ENCODE results near the gene ENTPD5. TPM values are rescaled to one million over a fixed set of nuclear protein-coding genes. Genes with fewer than 3 reads are reported as not detected.
"Not testable (repeated sequence)": the region's sequence is repeated elsewhere in the genome, so short reads cannot be mapped to it uniquely, and the experiment has no call there.

The ENTPD5 gene
- total and polyA plus RNA-seq, 2 donors (not counting 1 experiment from before 2014, with no cell fraction given): 5.5 to 14.7 TPM

GRCh38 chr14:73935666-73936065, 83.4 kb downstream of the ENTPD5 start:
- Histone ChIP-seq H4K20me1 (ENCODE audit: control insufficient read depth, insufficient read depth, low read length, poor library complexity, severe bottlenecking) (no peaks in the 10 kb centered on the region), H3K27ac (ENCODE audit: low read length in 2 of 2) (no peak overlapping the region), H3K9ac (ENCODE audit: low read length) (no peak overlapping the region), H3K79me2 (ENCODE audit: control insufficient read depth, insufficient read depth, low read length) (no peaks in the 10 kb centered on the region), H2AFZ (ENCODE audit: insufficient read depth, low read depth, low read length, poor library complexity, severe bottlenecking) (no peak overlapping the region), H3K4me1 (ENCODE audit: control insufficient read depth in 2 of 2, insufficient read depth in 2 of 2, low read length in 2 of 2) (no peaks in the 10 kb centered on the region), H3K9me3 (ENCODE audit: control extremely low read depth in 1 of 3, control insufficient read depth in 2 of 3, insufficient read depth in 1 of 3, low read length in 2 of 3) (no peaks in the 10 kb centered on the region), H3K4me2 (replicated peaks; ENCODE audit: low read depth, low read length, poor library complexity, severe bottlenecking) (no peak overlapping the region), H3K4me3 (ENCODE audit: control extremely low read depth in 1 of 5, extremely low read depth in 1 of 5, insufficient read depth in 1 of 5, low read depth in 2 of 5, low read length in 4 of 5) (no peak overlapping the region), H3K36me3 (replicated peaks in 1 of 2; ENCODE audit: control extremely low read depth in 1 of 2, control insufficient read depth in 1 of 2, extremely low read depth in 1 of 2, insufficient read depth in 2 of 2, low read length in 1 of 2) (peaks cover 16 to 44% of the 10 kb centered on the region in 2 experiments), H3K27me3 (replicated peaks in 1 of 4; ENCODE audit: control extremely low read depth in 1 of 4, control insufficient read depth in 3 of 4, insufficient read depth in 4 of 4, low read length in 3 of 4) (no peaks in the 10 kb centered on the region)
- no peak for DNase-seq
- intact Hi-C loops (cut with micrococcal nuclease): no loop called here
- TF ChIP-seq EZH2 (IDR thresholded peaks at IDR 0.05; ENCODE audit: borderline replicate concordance, insufficient read depth, low read depth, low read length, poor library complexity, severe bottlenecking): no peak
- TF ChIP-seq CTCF (IDR thresholded peaks at IDR 0.05): no peak
- Mint-ChIP-seq H3K27me3 (no peaks in the 10 kb centered on the region), H3K4me3 (no peak overlapping the region), H3K4me1 (no peaks in the 10 kb centered on the region), H3K9me3 (ENCODE audit: insufficient read depth) (no peaks in the 10 kb centered on the region), H3K27ac (peak overlapping the region; percentile 15)
- CTCF ChIA-PET: interaction anchor here (0.7 to 1.5 kb wide), 4 partner anchors 16 to 208 kb away, joined by 3 to 4 read pairs (median 4); no protein-coding TSS in a partner anchor
- no CpG with 5 or more reads among the region's 2 CpGs for WGBS (ENCODE audit: insufficient coverage)
- POLR2A ChIA-PET: no interaction called here
- no peak for ATAC-seq (ENCODE audit: low read depth)

DNA sequence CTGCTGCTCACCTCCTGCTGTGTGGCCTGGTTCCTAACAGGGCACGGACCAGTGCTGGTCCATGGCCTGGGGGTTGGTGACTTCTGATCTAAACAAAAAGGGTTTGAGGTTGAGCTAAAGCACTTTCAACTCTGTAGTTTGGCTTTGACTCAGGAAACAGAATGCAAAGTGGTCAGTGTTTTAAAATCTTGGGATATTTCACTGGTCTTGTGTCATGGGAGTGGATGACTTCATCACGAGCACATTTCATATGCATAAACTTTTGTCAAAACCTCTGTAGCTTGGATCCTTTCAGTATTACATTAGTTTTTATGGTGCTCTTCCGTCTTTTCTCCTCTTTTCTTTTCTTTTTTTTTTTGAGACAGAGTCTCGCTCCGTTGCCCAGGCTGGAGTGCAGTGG, 94.8 kb downstream of the ENTPD5 start:
- H3K9ac ChIP-seq (ENCODE audit: low read length): no peak overlapping the region
- no peaks in the 10 kb centered on the region for H3K4me1 ChIP-seq (ENCODE audit: control insufficient read depth in 2 of 2, insufficient read depth in 2 of 2, low read length in 2 of 2)
- no peaks in the 10 kb centered on the region for H3K9me3 ChIP-seq (ENCODE audit: control extremely low read depth in 1 of 3, control insufficient read depth in 2 of 3, insufficient read depth in 1 of 3, low read length in 2 of 3)
- H3K4me3 ChIP-seq (ENCODE audit: control extremely low read depth in 1 of 5, extremely low read depth in 1 of 5, insufficient read depth in 1 of 5, low read depth in 2 of 5, low read length in 4 of 5): no peak overlapping the region
- H3K27me3 ChIP-seq (replicated peaks in 1 of 4; ENCODE audit: control extremely low read depth in 1 of 4, control insufficient read depth in 3 of 4, insufficient read depth in 4 of 4, low read length in 3 of 4): no peaks in the 10 kb centered on the region
- no peak for ATAC-seq (ENCODE audit: low read depth)
- Mint-ChIP-seq H3K9me3 (ENCODE audit: insufficient read depth) (no peaks in the 10 kb centered on the region), H3K4me3 (no peak overlapping the region), H3K27ac (no peak overlapping the region), H3K4me1 (no peaks in the 10 kb centered on the region), H3K27me3 (no peaks in the 10 kb centered on the region)
- intact Hi-C loops (cut with micrococcal nuclease): no loop called here
- no peak overlapping the region for H3K27ac ChIP-seq (ENCODE audit: low read length in 2 of 2)
- H3K79me2 ChIP-seq (ENCODE audit: control insufficient read depth, insufficient read depth, low read length): peaks cover 7% of the 10 kb centered on the region
- WGBS (ENCODE audit: insufficient coverage): 97% methylated on average over 4 of the region's 5 CpGs
- DNase-seq: no peak
- ChIA-PET POLR2A (no interaction called here), CTCF (interaction anchor here (0.7 kb wide), 1 partner anchor 1207 kb away, joined by 3 read pairs; no protein-coding TSS in a partner anchor)
- no peak for TF ChIP-seq CTCF (IDR thresholded peaks at IDR 0.05)
- TF ChIP-seq EZH2 (IDR thresholded peaks at IDR 0.05; ENCODE audit: borderline replicate concordance, insufficient read depth, low read depth, low read length, poor library complexity, severe bottlenecking): no peak
- H3K4me2 ChIP-seq (replicated peaks; ENCODE audit: low read depth, low read length, poor library complexity, severe bottlenecking): no peak overlapping the region
- H3K36me3 ChIP-seq (replicated peaks in 1 of 2; ENCODE audit: control extremely low read depth in 1 of 2, control insufficient read depth in 1 of 2, extremely low read depth in 1 of 2, insufficient read depth in 2 of 2, low read length in 1 of 2): peaks cover 28 to 81% of the 10 kb centered on the region in 2 experiments
- no peak overlapping the region for H2AFZ ChIP-seq (ENCODE audit: insufficient read depth, low read depth, low read length, poor library complexity, severe bottlenecking)
- H4K20me1 ChIP-seq (ENCODE audit: control insufficient read depth, insufficient read depth, low read length, poor library complexity, severe bottlenecking): peaks cover 9% of the 10 kb centered on the region

- H3K4me2 ChIP-seq (replicated peaks; ENCODE audit: low read depth, low read length, poor library complexity, severe bottlenecking); H3K27me3 Mint-ChIP-seq; POLR2A ChIA-PET; H3K4me3 ChIP-seq (ENCODE audit: control extremely low read depth in 1 of 5, extremely low read depth in 1 of 5, insufficient read depth in 1 of 5, low read depth in 2 of 5, low read length in 4 of 5); DNase-seq; H3K4me1 Mint-ChIP-seq; H3K9me3 Mint-ChIP-seq (ENCODE audit: insufficient read depth); H3K27ac ChIP-seq (ENCODE audit: low read length in 2 of 2); H2AFZ ChIP-seq (ENCODE audit: insufficient read depth, low read depth, low read length, poor library complexity, severe bottlenecking); ATAC-seq (ENCODE audit: low read depth); H3K9me3 ChIP-seq (ENCODE audit: control extremely low read depth in 1 of 3, control insufficient read depth in 2 of 3, insufficient read depth in 1 of 3, low read length in 2 of 3); intact Hi-C loops (cut with micrococcal nuclease); H3K4me3 Mint-ChIP-seq; H3K4me1 ChIP-seq (ENCODE audit: control insufficient read depth in 2 of 2, insufficient read depth in 2 of 2, low read length in 2 of 2); H3K27me3 ChIP-seq (replicated peaks in 1 of 4; ENCODE audit: control extremely low read depth in 1 of 4, control insufficient read depth in 3 of 4, insufficient read depth in 4 of 4, low read length in 3 of 4); H3K27ac Mint-ChIP-seq; H3K9ac ChIP-seq (ENCODE audit: low read length): not testable (repeated sequence)
- Histone ChIP-seq H4K20me1 (ENCODE audit: control insufficient read depth, insufficient read depth, low read length, poor library complexity, severe bottlenecking) (peaks cover 10% of the 10 kb centered on the region), H3K36me3 (replicated peaks in 1 of 2; ENCODE audit: control extremely low read depth in 1 of 2, control insufficient read depth in 1 of 2, extremely low read depth in 1 of 2, insufficient read depth in 2 of 2, low read length in 1 of 2) (peaks cover 26 to 77% of the 10 kb centered on the region in 2 experiments), H3K79me2 (ENCODE audit: control insufficient read depth, insufficient read depth, low read length) (peaks cover 15% of the 10 kb centered on the region)
- CTCF ChIA-PET: interaction anchor here (0.6 kb wide), 1 partner anchor 87 kb away, joined by 3 read pairs; no protein-coding TSS in a partner anchor
- WGBS (ENCODE audit: insufficient coverage): 100% methylated on average over 2 of the region's 2 CpGs
Observed at GRCh38 chr14:73919457-73919856, 99.6 kb downstream of the ENTPD5 start.

Data from B cell (primary cell).